GM21381 (cell line): ENCODE data around the gene BACH2.
A peak's percentile ranks its signal among the peaks of the same experiment; 100 is the strongest.
"Not testable (repeated sequence)": the region's sequence is repeated elsewhere in the genome, so short reads cannot be mapped to it uniquely, and the experiment has no call there.

Experiments used
- ATAC-seq: cut with Tn5 transposase; IDR thresholded peaks from one replicate; pipeline ENCODE4 v1.9.1; 2021; ENCODE audit warnings: mild to moderate bottlenecking, moderate library complexity; ENCODE audit not compliant: unreplicated experiment

The BACH2 gene

DNA sequence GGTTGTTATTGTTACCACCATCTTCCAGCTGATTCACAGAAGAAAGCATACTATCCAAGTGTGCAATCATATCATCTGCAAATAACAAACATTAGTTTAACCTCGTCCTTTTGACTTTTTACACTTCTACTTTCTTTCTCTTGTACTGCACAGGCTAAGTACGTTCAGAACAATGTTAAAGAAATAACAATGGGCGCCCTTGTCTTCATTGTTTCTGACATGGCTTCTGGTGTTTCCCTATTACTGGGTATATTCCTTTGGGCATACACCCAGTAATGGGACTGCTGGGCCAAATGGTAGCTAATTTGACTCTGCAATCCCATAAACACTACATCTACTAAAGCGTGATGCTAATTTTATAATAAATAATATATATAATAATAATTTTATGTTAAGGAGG, 255.7 kb downstream of the BACH2 start:
- no peak for ATAC-seq

DNA sequence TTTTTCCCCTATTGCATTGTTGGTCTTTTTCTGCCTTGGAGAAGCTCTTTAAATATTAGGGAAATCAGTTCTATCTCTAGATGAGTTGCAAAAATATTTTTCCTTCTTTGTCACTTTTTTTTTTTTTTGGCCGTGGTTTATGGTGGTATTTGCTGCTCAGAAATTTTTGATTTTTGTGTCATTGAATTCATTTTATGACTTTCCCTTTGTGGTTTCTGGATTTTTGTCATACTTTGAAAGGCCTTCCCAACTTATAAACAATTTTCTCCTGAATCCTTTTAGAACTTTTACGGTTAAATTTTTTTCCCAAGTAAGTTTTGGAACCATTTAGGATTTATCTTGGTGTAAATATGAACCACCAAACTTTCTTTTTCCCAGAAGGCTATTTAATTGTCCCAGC, 256.7 kb downstream of the BACH2 start:
- ATAC-seq: no peak

DNA sequence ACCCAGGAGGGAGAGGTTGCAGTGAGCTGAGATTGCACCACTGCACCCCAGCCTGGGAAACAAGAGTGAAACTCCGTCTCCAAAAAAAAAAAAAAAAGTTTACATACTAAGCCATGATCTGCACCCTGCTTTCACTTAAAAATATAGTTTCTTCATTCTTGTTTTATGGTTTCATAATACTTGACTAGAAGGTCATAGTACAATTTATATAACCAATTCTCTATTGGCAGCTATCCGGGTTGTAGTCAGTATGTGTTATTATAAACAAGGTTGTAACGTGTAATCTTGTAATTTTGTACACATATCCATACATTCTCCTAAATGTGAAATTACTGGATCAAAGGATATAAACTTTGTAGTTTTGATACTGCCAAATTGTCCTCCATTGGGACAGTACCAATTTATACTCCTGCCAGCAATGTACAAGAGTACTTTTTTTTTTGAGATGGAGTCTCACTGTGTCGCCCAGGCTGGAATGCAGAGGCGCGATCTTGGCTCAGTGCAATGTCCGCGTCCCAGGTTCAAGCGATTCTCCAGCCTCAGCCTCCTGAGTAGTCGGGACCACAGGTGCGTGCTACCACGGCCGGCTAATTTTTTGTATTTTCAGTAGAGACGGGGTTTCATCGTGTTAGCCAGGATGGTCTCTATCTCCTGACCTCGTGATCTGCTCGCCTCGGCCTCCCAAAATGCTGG, 257.5 kb downstream of the BACH2 start:
- ATAC-seq: no peak

DNA sequence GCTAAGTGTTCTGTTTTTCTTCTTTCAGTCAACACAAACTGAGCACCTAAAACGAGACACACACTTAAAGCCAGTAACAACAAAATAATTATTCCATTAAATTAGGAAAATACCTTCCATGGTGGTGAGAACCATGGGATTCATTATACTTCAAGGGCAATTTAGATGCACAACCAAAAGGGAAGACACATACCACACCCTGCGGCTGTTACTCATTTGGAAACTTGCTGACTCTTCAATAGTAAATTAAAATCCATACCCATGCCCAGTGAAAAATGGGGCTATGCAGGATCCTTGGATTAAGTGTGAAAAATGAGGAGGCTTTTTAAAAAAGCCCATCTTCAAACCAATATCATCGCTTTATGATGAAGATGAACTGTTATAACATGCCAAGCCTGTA, 259.7 kb downstream of the BACH2 start:
- no peak for ATAC-seq

DNA sequence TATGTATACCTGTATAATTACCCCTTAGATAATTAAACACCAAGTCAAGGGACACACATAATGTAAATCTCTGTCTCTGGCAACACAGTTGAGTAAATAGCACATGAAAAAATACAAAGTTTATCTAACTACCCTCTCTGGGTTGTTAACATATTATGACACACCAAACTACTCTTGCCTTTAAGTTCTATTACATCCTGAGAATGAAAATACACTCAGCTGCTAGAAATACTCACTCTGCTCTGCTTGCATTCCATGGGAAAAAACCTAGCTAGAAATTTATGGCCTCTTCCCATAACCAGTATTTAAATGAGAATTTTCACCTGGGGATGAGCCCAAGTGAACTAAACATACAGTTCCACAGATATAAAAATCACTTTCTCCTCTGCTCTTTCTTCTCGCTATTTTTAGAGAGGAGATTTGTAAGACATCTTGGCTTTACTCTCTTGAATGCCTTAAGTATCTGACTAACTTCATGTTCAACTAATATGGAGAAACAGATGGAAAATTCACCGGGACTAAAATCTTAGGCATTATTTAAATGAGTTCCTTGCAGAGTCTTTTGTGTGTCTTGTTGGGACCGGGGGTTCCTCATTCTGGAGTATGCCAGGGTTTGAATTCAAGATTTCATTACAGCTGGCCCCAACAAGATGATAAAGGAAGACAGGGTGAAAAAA, 261.5 kb downstream of the BACH2 start:
- ATAC-seq: no peak

DNA sequence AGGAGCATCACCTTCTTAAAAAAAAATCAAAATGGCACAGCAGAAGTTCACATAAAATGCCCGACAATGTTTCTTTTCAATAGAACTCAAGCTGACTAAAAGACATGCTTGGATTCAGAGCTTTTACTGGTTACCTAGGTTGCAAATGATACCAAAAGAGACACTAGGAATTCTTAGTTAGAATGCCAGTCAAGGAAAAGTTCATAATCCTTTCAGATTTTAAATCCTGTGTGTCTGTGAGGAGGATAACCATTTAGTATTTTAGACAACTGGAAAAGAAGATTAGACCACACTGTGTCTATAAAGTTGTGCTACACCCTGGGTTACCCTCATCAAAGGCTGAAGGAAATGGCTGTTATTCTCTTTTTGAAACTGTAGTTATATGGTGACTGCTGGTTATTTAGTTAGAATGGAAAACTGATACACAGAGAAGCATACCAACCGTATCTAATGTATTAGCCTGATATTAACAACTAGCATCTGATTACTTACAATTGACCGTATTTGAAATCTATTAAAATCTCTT, 262.8 kb downstream of the BACH2 start:
- ATAC-seq: no peak

DNA sequence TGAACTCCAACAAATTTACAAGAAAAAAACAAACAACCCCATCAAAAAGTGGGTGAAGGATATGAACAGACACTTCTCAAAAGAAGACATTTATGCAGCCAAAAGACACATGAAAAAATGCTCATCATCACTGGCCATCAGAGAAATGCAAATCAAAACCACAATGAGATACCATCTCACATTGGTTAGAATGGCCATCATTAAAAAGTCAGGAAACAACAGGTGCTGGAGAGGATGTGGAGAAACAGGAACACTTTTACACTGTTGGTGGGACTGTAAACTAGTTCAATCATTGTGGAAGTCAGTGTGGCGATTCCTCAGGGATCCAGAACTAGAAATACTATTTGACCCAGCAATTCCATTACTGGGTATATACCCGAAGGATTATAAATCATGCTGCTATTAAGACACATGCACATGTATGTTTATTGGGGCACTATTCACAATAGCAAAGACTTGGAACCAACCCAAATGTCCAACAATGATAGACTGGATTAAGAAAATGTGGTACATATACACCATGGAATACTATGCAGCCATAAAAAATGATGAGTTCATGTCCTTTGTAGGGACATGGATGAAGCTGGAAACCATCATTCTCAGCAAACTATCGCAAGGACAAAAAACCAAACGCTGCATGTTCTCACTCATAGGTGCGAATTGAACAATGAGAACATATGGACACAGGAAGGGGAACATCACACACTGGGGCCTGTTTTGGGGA, 264.0 kb downstream of the BACH2 start:
- not testable (repeated sequence) for ATAC-seq

DNA sequence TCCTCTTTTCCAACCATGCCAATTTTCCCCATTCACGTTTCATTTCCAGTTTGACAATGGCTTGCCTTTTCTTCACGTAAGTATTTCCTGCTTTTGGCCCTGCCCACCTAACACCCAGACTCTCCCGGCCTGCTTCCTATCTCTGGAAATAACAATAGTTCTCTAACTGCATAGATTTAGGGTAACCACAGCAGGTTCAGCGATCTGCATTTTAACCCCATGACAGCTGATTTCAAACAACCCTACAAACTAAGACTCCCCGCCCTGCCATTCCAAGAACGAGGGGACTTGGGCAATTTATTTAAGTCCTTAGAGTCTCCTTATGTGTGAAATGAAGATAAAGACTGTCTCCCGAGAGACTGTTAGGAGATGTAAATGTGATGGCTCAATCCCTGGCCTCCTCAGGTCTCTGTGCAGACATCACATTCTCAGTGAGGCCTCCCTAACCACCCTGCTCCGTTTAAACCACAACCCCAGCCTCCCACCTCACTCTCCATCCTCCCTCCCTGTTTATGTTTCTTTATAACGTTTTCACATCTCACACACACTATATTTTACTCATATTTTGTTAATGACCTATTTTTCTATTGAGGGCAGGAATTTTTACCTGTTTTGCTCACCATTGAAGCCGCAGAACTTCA, 267.5 kb downstream of the BACH2 start:
- ATAC-seq: no peak

DNA sequence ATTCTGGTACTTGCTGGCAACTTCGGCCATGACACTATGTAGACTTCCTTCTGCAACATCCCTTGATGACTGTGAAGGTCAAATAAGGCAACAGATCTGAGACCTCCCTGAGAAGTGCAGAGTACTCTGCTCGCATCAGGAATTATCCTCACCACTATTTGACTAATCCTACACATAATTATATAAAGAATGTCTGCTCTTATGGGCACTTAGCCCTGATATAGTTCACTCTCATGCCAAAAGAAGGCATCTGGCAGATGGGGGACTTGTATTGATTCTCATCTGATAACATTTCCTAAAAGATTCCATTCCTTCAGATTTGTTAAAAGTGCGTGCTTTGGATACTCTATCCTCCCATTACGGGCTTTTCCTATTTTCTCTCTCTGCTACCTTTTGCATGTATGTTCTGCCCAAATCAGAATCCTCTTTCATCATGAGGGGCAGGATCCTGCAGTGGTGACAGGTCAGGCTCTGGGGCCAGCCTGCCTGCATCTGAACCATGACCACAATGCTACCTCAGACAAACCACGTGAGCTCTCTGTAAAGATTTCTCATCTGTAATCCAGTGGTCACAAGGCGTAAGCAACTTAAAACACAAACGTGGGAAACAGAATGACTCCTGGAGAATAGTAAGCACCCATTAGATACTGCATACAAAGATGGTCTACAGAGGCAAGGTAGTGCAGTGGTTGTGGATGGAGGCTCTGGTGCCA, 268.4 kb downstream of the BACH2 start:
- no peak for ATAC-seq

DNA sequence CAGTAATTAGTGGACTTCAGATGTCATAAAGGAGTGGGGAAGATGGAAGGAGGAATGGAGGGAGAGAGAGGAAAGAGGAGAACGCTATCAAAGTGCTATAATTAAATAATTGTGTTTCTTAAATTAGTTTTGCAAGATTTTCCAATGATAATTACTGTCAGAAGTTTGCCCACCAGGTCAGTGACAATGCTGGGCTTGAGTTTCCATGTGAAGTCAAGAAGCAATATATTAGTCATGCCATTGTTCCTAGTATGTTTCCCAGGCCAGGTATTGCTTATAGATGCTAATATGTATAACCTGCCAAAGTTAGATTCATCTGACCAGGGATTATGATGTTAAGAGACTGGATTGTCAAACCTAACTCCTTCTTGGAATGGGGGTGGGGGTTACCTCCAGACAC, 270.4 kb downstream of the BACH2 start:
- no peak for ATAC-seq

DNA sequence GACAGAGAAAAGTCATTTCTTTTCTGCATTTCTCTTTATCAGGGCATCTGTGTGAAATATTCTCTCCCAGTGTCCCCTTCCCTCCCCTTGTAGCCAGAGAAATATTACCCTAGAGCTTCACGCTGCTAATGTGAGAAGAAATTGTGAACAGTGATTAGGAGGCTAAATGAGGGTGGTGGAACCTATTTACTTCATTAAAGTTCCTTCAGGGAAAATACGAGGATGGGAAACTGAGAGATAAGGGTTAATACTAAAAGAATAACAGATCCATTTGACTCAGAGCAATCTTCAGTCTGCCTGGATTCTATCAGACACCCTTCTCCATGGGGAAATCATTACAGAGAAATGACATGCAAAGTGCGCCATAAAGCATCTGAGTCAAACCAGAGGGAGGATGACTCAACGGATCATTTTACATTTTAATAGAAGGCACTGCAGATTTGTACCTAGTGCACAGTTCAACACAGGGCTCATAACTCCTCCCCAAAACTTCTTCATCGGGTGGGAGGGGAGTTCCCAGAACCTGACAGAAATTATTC, 271.1 kb downstream of the BACH2 start:
- no peak for ATAC-seq

DNA sequence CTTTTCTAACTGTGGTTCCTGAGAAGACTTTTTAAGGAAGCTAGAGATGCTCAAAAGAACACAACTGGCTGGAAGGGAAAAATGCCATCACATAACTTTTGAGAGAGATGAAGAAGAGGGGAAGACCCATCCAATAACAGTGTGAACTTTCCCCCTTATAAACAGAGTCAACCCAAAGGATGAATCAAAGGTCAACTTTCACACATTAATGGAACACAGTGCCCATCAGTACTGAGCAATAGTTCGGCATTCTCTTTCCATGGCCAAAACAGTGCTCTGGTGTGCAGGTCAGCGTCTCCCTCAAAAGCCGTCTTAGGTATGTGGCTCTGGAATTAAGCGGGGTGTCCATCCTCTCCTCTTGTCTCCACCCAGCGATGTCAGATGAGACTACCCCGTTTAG, 272.0 kb downstream of the BACH2 start:
- no peak for ATAC-seq

DNA sequence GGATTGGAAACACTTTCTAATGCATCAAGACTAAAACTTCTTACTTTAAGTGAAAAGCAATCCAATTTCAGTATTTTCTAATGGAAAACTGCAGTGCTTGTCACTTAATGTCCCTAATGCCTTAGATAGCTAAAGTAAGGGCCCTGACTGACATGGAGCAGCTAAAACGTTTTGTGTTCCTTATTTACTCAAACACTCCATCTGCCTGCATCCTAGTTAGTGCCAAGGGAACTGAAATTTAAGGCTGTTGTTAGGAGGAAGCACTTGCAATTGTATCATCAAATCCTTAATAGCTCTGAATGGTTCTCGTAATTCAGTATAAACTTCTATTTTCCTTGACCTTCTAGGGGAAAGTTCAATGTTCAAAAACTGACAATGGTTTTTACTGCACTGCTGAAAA, 274.9 kb downstream of the BACH2 start:
- no peak for ATAC-seq

DNA sequence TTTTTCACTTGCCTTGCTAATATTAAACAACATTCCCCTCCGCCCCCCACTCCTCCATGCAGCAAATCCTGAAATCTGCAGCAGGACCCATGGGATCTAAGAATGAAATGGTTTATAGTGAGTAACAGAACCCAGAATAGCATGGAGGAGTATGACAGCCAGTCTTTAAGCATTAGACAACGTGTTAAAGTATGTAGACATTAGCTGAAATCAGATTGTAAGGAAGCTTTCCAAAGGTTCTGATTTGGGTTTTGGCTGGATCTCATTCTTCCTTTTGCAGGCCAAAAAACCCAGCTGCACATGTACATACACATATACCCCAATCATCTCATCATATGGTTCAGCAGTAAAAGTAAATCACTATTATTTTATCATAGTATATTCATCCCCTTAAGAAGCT, 275.9 kb downstream of the BACH2 start:
- no peak for ATAC-seq

DNA sequence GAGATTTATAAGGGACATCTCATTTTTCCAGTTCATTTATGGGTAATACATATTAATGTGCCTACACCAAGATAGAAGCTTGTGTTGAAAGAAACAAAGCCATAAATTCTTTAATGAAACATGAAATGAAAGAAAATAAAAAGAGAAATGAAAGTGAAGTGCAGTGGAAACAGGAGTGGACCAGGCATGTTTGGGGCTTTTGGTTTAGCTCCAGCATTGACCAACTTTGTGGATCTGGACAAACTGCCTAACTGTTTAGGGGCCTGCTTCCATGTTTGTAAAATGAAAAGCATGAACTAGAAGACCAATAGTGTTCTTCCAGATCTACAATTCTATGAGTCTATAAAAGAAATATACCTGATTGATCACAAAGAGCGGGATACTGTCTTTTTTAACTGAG, 277.4 kb downstream of the BACH2 start:
- no peak for ATAC-seq

DNA sequence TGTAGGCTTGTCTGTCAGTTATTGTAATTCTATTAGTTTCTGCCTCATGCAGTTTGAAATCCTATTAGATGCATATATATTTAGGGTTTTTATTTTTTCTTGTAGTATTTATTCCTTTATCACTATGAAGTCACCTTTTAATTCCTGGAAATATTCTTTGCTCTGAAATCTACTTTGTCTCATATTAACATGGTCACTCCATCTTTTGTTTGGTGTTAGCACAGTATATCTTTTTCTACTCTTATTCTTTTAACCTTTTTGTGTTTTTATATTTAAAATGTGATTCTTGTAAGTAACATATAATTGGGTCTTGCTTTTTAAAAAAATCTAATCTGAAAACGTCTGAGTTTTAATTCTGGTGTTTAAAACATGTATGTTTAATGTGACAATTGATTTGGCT, 280.8 kb downstream of the BACH2 start:
- ATAC-seq: no peak

DNA sequence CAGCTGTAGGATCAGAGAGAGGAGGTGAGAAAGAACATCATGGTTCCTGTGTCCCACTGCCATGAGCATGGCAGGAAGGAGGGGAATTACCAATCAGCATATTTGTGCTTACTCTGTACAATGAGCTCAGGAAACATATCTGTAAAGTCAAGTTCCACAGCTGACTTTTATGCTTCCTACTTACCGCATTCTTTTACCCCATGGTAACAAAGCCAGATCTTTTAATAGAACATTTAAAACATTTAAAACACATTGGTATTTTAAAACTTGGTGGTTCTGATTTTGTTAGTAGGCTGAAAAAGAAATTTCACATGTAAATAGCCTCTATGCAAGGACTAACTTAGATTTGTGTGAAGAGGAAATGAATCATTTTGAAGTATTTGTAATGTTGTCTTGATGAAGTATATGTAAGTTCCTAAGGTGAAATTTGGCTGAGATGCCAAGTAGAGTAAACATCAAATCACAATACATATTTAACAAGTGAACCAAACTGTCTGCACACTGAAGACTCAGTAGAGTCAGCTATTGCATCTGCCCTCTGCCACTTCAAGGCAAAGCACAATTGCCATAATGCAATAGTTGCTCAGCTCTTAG, 287.6 kb downstream of the BACH2 start:
- peak; percentile 39 for ATAC-seq

DNA sequence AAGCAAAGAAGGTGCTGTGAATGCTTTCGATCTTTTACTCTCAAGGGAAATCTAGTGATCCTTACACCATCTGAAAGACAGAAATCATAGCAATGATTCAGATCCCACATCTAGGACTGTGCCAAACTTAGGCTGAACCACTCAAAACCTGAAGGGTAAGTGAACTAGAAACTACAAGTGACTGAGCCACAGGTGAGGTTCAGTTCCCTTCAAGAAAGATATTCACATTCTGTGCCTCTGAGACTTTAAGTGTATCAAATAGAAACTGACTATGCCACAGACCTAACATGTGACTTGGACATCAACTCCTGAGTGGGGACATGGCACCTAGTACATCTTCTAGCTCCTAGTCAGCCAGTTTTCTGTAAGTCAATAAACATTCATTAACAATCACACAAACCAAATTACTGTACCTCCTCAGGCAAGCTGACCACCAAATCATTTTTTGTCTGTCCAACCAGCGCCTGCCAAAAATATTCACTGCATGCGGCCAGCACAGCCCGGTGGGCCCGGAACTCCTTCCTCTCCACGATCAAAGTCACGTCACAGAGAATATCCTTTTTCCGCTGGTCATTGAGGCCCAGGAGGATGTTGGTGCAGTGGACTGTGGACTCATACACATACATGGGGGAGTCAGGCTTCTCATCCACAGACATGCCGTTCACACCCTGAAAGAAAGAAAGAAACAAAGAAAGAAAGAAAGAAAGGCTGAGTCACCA, 288.3 kb downstream of the BACH2 start:
- ATAC-seq: peak; percentile 74

DNA sequence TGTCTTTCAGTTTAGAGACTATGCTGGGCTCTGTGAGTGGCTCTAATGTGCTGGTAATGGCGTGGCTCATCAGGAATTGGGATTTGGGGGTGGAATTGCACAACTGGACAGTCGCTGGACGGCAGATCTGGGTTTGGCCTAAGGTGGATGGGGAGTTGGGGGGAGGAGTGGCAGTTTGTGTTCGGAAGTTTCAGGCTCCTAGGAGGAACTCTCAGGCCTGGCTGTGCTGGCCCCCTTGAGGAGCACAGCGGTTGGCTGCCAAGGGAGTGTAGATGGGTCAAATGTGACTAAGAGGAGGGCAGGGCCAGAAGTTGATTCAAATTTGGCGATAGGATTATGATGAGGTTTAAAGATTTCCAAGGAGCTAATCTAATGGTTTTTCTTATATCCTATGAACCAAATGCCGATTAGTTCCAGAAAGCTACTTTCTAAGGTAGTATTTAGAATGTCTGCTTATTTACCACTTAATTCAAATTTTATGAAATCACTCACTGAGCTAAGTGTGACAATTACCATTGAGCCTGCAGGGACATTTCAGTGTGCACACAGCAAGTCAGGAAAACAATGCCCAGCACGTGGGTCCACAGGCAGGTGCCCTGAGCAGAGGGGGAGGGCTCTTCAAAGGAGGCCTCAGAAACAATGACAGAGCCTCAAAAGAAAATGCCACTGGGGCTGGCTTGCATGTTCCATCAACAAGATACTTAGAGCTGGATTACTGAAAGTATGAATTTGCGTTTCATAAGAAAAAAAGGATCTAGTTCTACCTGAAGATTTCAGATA, 291.4 kb downstream of the BACH2 start:
- ATAC-seq: no peak
